ENCODE measurements around the gene ALDH6A1.

The ALDH6A1 gene

DNA sequence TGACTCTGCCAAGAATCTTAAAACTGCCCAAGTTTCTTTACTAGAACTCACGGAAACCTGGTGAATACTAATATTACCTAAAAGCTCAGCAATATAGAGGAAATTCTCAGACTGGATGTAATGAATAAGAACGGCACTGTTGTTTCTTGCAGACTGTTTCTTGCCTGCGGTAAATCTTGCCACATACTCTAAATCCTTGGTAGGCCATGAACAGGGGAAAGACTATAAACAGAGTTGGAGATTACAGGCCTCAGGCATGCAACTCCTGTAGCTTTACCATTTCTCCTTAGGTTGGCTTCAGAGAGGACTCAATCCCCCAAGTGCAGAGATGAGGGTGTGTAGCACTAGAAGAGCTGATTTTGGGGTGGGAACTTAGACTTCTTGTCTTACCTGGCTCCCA lies 1.1 kb downstream of the ALDH6A1 start:
- in situ Hi-C loops (cut with HindIII; ENCODE audit: low pct_unique_long_range_greater_than_20kb, low sequenced_read_pairs), result no loop called here
- TF ChIP-seq JUND (IDR thresholded peaks at IDR 0.05; ENCODE audit: low read depth), result no peak
- no peak for DNase-seq (ENCODE audit: low read depth in 1 of 2, low spot score in 1 of 2)

GRCh38 chr14:74081491-74081890 lies 2.8 kb downstream of the ALDH6A1 start:
- DNase-seq (ENCODE audit: low read depth in 1 of 2, low spot score in 1 of 2), result no peak
- in situ Hi-C loops (cut with HindIII; ENCODE audit: low pct_unique_long_range_greater_than_20kb, low sequenced_read_pairs), result no loop called here

DNA sequence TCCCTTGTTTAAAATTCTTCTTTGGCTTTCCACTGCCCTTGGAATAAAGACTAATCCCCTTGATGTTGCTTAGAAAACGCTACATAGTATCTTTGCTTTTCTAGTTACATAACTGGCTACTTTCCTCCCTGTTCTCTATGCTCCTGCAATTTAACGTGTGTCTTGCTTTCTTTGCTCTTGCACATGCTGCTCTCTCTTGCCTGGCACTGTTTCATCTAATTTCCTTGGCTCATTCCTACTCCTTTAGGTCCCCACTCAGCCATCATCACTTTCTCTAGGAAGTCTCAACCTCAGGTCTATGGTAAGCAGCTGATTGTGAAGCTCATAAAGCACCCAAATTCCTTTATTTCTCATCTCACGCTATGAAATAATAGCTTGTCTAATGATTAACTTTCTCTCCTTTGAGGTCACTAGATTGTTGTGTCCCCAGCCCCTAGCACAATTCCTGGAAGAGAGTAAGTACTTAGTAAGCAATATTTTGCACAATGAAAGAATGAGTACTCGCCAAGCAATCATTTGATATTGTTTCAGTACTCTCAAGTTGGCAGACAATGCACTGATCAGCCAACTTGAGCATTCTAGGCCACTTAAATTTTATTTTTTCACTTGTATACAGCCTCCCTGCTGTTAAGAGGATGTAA lies 3.3 kb downstream of the ALDH6A1 start:
- no peak for DNase-seq (ENCODE audit: low read depth in 1 of 2, low spot score in 1 of 2)
- in situ Hi-C loops (cut with HindIII; ENCODE audit: low pct_unique_long_range_greater_than_20kb, low sequenced_read_pairs), result no loop called here
- no peak for TF ChIP-seq JUND (IDR thresholded peaks at IDR 0.05; ENCODE audit: low read depth)

More at GRCh38 chr14:74081491-74081890, 2.8 kb downstream of the ALDH6A1 start:
- no peak for TF ChIP-seq JUND (IDR thresholded peaks at IDR 0.05; ENCODE audit: low read depth)

DNA sequence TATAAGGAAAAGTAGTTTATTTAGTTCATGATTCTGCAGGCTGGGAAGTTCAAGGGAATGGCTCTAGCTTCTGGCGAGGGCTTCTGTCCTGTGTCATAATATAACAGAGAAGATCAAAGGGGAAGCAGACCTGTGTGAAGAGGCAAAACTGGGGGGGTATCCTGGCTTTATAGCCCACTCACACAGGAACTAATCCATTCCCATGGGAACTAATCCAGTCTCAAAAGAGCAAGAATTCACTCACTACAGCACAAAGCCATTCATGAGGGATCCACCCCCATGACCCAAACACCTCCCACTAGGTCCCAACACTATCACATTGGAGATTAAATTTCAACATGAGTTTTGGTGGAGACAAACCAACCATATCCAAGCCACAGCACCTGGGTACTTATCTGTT lies 6.9 kb downstream of the ALDH6A1 start:
- TF ChIP-seq JUND (IDR thresholded peaks at IDR 0.05; ENCODE audit: low read depth), result no peak
- in situ Hi-C loops (cut with HindIII; ENCODE audit: low pct_unique_long_range_greater_than_20kb, low sequenced_read_pairs), result no loop called here
- DNase-seq (ENCODE audit: low read depth in 1 of 2, low spot score in 1 of 2), result no peak

GRCh38 chr14:74065746-74066575 lies 18.3 kb downstream of the ALDH6A1 start:
- TF ChIP-seq JUND (IDR thresholded peaks at IDR 0.05; ENCODE audit: low read depth), result no peak
- in situ Hi-C loops (cut with HindIII; ENCODE audit: low pct_unique_long_range_greater_than_20kb, low sequenced_read_pairs), result no loop called here
- no peak for DNase-seq (ENCODE audit: low read depth in 1 of 2, low spot score in 1 of 2)

DNA sequence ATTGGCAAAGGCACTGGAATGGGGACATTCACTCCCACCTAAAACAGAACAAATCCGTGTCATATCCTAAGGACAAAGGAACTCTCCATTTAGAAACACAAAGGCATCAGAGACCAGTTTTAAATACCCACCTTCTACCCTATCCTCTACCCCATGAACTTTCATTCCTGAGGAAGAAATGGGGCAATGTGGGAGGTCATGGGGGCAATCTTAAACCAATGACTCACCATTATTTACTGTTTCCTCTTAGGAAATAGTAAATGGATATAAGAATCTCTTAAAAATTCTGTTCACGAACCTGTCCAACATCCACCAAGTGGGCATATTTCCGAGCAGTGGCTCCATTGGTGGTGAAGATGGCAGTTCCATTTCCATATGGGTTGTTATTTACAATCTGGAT lies 19.4 kb downstream of the ALDH6A1 start:
- no peak for DNase-seq (ENCODE audit: low read depth in 1 of 2, low spot score in 1 of 2)
- in situ Hi-C loops (cut with HindIII; ENCODE audit: low pct_unique_long_range_greater_than_20kb, low sequenced_read_pairs), result no loop called here
- no peak for TF ChIP-seq JUND (IDR thresholded peaks at IDR 0.05; ENCODE audit: low read depth)

DNA sequence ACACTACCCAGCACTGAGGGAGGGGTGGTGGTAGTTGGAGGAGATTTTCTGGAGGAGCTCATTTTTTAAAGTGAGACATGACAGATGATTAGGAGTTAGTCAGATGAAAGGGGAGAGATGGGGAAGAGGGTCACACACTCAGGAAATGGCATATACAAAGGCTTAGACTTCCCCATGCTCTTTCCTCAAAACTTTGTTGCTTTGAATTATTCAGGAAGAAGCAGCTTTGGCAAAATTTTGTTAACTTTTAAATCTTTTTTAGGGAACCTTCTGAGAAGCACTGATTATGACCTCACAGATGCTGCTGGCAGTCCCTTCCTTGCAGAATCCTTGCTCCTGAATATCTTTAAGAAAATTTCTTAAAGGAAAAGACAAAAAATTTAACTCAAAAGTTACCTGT lies 19.8 kb downstream of the ALDH6A1 start:
- in situ Hi-C loops (cut with HindIII; ENCODE audit: low pct_unique_long_range_greater_than_20kb, low sequenced_read_pairs), result no loop called here
- TF ChIP-seq JUND (IDR thresholded peaks at IDR 0.05; ENCODE audit: low read depth), result no peak
- no peak for DNase-seq (ENCODE audit: low read depth in 1 of 2, low spot score in 1 of 2)

GRCh38 chr14:74062809-74063150 lies 21.5 kb downstream of the ALDH6A1 start:
- peak in 1 of 2 experiments; percentile 12 for DNase-seq (ENCODE audit: low read depth in 1 of 2, low spot score in 1 of 2)
- no peak for TF ChIP-seq JUND (IDR thresholded peaks at IDR 0.05; ENCODE audit: low read depth)
- in situ Hi-C loops (cut with HindIII; ENCODE audit: low pct_unique_long_range_greater_than_20kb, low sequenced_read_pairs), result no loop called here

DNA sequence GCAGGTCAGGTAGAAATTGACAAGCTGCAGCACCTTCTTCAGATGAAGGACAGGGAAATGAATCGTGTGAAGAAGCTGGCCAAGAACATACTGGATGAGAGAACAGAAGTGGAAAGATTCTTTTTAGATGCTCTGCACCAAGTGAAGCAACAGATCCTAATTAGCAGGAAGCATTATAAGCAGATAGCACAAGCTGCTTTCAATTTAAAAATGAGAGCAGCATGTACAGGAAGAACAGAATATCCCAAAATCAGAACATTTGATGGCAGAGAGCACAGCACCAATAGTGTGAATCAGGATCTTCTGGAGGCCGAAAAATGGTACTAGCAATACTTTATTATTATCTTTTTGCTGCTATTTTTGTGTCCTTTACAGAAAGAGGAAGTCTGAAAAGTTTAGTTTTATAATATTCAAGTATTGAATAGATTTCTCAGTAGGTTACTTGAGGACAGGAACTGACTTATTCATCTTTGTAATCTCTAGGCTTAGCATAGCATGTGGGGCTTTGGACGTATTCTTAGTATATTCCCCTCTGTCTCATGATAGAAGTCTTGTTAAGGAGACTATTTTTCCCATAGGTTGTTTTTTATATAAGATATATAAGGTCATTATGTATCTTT lies 34.3 kb downstream of the ALDH6A1 start:
- TF ChIP-seq JUND (IDR thresholded peaks at IDR 0.05; ENCODE audit: low read depth), result no peak
- no peak for DNase-seq (ENCODE audit: low read depth in 1 of 2, low spot score in 1 of 2)
- in situ Hi-C loops (cut with HindIII; ENCODE audit: low pct_unique_long_range_greater_than_20kb, low sequenced_read_pairs), result no loop called here

DNA sequence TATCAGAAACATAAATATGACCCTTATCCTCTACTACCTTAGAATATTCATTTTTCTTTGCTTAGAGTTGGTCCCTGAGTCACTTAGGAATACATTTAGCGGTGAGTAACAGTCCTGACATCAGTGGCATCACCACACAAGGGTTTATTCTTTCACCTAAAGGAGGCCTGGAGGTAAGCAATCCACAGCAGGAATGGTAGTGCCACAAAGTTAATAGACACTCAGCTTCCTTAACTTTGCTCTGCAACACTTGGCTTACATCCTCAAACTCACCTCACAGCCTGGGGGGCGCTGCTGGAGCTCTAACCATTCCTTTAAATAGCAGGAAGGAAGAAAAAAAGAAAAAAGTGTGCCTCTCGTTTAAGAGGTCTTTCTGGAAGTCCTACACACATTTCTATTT lies 36.0 kb downstream of the ALDH6A1 start:
- in situ Hi-C loops (cut with HindIII; ENCODE audit: low pct_unique_long_range_greater_than_20kb, low sequenced_read_pairs), result no loop called here
- DNase-seq (ENCODE audit: low read depth in 1 of 2, low spot score in 1 of 2), result no peak

GRCh38 chr14:74045522-74045921 lies 38.7 kb downstream of the ALDH6A1 start:
- in situ Hi-C loops (cut with HindIII; ENCODE audit: low pct_unique_long_range_greater_than_20kb, low sequenced_read_pairs), result no loop called here
- no peak for TF ChIP-seq JUND (IDR thresholded peaks at IDR 0.05; ENCODE audit: low read depth)
- no peak for DNase-seq (ENCODE audit: low read depth in 1 of 2, low spot score in 1 of 2)

More for the DNA sequence above, 36.0 kb downstream of the ALDH6A1 start:
- no peak for TF ChIP-seq JUND (IDR thresholded peaks at IDR 0.05; ENCODE audit: low read depth)

- in situ Hi-C loops (cut with HindIII; ENCODE audit: low pct_unique_long_range_greater_than_20kb, low sequenced_read_pairs), result no loop called here
These were observed 42.0 kb downstream of the ALDH6A1 start for GRCh38 chr14:74042296-74042695.

More at GRCh38 chr14:74042296-74042695, 42.0 kb downstream of the ALDH6A1 start:
- no peak for TF ChIP-seq JUND (IDR thresholded peaks at IDR 0.05; ENCODE audit: low read depth)
- DNase-seq (ENCODE audit: low read depth in 1 of 2, low spot score in 1 of 2), result no peak
